NCI-H526 treated with DMSO at 0.1 percent for 48 hours (cell line): ENCODE results near the gene TXLNG.

Source experiments
- DNase-seq: peaks from one replicate; lab custom pipeline; 2025; lab: John Stamatoyannopoulos, UW

The TXLNG gene

DNA sequence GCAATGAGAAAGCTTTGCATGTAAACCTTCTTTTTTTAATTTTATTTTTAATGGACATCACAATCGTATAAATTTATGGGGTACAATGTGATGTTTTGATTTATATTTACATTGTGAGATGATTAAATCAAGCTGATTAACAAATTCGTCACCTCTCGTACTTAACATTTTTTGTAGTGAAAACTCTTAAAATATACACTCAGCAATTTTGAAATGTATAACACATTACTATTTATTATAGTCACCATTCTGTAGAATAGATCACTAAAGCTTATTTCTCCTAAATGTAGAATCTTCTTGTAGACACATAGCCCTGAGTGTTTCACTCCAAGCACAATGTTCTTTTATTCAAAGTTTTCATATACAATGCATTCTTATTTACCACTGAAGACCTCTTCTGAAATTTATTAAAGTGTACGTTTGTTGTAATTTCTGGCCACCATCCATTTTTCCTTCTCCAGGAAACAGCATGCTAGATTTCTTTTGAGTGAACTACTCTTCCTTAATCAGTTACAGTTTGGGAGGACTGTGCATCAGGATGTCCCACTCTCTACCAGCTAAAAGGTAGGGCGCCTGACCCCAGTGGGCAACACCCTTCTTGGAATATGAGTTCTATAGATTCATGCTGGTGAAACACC, 88.3 kb downstream of the TXLNG start:
- DNase-seq: no peak

DNA sequence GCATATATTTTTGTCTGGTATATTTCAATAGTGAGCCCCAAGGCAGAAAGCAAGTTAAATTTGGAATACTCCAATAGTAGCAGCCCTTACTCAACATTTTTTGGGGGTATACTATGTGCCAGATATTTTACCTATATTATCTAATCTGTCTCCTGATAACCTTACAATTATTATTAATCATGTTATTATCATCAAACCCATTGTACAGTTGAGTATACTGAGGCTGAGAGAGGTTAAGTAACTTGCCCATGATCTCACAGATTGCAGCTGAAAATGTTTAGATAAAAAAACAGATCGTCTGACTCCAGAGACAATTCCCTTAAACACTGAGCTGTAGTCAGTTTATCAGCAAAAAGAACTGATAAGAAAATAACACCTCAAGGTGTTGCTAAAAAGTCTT, 90.4 kb downstream of the TXLNG start:
- DNase-seq: no peak

DNA sequence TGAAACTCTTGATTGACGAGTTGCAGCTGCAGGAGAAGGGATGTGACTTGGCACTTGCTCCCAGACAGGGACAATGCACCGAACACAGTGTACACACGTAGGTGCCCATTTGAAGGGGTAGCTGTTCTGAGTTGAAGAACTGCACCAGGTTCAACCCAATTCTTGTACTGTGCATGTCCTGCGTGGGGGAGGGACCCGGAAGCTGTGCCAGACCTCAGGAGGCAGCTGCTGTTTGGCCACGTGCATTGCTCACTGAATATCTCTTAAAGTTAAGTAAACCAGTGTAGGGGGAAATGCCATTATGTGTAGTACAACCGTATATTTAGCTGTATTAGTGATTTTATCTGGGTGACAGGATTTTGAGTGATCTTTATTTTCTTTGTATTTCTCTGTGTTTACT, 95.9 kb downstream of the TXLNG start:
- DNase-seq: peak; percentile 30

DNA sequence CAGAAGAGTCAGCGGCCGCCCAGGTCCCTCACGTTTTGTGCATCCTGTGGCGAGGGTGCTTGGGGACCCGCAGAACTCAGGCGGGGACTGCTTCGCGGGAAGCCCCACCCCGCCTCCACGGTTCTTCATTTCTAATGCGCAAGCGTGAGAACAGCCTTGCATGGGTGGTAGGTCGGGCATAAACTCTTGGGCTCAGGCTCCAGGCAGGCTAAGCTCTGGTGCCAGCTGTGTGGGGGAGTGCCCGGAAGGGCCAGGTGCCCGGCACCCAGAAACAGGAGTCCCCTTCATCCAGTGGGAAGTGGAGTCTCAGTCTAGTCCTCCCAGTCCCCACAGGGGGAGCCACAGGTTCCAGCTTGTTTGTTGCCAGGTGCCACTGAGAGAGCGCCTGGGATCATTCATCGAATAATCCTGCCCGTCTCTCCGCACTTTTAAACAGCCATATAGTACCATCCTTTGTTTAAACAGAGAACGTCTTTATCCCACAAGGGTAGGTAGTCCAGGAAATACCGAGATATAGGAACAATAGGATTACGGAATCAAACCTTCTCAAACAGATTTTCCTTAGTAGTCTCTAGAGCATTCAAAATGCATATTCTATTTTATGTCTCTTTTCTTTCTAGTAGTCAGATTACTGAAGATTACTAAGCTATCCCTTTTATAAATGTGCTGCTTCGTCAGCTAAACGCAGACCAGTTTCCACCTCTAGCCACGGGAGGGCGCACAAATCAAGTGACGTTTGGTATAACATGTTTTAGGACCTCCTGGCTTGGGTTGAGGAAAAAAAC, 96.6 kb downstream of the TXLNG start:
- DNase-seq: peak; percentile 91

DNA sequence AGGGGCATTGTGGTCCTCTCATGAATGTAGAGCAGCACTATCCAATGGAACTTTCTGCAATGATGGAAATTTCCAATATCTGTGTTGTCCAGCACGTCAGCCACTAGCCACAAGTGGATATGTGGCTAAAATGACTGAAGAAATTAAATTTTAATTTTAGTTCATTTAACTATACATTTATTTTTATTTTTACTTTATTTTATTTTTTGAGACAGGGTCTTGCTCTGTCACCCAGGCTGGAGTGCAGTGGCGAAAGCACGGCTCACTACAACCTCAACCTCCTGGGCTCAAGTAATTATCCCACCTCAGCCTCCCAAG, 97.2 kb downstream of the TXLNG start:
- DNase-seq: no peak

DNA sequence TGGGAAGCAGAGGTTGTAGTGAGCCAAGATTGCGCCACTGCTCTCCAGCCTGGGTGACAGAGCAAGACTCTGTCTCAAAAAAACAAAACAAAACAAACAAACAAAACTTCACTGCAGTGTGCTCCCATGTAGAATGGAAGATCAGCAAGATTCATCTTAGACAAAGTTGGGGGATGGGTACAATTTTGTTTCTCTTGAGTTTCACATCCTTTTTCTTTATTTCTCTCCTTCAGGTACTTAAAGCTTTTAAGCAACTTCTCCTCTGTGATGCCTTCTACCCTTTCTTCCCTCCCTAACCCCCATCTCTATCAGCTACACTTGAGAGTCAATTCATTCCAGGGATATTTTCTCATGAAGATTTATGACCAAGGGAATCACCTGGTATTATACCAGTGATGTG, 99.4 kb downstream of the TXLNG start:
- no peak for DNase-seq

DNA sequence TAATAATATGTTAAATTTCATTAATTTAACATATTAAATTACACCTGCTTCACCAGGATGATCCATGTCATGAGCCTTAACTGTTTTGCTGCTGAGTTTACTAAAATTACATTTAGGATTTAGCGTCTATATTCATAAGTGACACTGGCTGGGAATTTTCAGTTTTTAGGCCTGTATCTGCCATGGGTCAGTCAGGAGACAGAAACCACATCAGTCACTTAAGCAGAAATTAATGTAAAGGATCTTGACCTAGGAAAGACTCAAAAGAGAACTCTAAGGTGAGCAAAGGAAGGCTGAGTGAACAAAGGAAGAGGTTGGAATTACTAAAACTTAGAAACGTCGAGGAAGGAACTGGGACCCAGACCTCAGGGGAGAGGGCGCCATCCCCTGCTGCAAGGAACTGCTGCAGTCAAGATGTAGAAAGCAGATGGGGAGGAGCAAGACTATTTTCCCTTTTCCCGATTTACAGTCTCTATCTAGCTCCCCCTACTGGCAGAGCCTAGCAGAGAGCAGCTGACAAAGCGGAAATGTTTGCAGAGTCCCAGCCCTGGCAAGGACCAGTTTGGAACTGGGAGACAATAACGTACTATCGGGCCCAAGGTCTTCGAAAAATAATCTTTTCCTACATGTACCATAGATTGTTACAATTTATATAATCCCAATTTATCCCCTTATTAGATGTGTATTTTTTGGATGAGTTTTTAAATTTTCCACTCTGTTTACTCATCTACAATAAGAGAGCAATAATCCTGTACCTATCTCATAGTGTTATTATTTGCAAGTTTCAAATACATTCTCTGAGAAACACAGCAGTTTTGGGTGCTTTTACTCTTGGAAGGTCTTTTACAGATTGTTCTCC, 106.5 kb downstream of the TXLNG start:
- peak; percentile 81 for DNase-seq
